Ovary (tissue), 9 donors: ENCODE measurements around the gene NPHP4. TPM values are rescaled to one million over a fixed set of nuclear protein-coding genes. Genes with fewer than 3 reads are reported as not detected.
"Not testable (repeated sequence)": the region's sequence is repeated elsewhere in the genome, so short reads cannot be mapped to it uniquely, and the experiment has no call there.

Source experiments
- DNase-seq, 5 donors: peaks; one replicate each; pipeline ENCODE4 v3.0.0-alpha.2; 2019 to 2020
- H3K27ac ChIP-seq, 2 donors: fragments of 200-600 bp; one replicate each; pipeline versions ENCODE4 v1.5.1 to v1.8.0; 2019 to 2022
- H3K27me3 ChIP-seq: fragments of 200-600 bp; one replicate; pipeline ENCODE4 v1.8.0; 2022
- H3K36me3 ChIP-seq: fragments of 200-600 bp; sonication (generic); one replicate; pipeline ENCODE4 v1.5.1; 2019
- H3K4me1 ChIP-seq: one replicate; pipeline ENCODE4 v1.8.1; 2013; ENCODE audit warnings: mild to moderate bottlenecking, moderate library complexity; ENCODE audit not compliant: insufficient read depth
- H3K4me3 ChIP-seq: fragments of 200-600 bp; sonication (generic); one replicate; pipeline ENCODE4 v1.5.1; 2017
- H3K9me3 ChIP-seq, 2 donors: fragments of 200-600 bp in 1 of 2; sonication (generic) in 1 of 2; one replicate each; pipeline versions ENCODE4 v1.5.1 to v1.8.1; 2013 to 2019; ENCODE audit warnings: mild to moderate bottlenecking in 1 of 2, moderate library complexity in 1 of 2
- CTCF ChIP-seq, 3 donors: fragments of 450-650 bp in 2 of 3; fragments of 200-600 bp in 1 of 3; IDR thresholded peaks; one replicate each; pipeline versions ENCODE4 v1.5.1 to v1.8.0; 2016 to 2022; ENCODE audit warnings: antibody characterized with exemption in 3 of 3, mild to moderate bottlenecking in 1 of 3
- EP300 ChIP-seq: sonication (generic); formaldehyde crosslinking; IDR thresholded peaks from one replicate; pipeline ENCODE4 v1.6.1; 2017; ENCODE audit warnings: antibody characterized with exemption
- POLR2A ChIP-seq: fragments of 450-650 bp; IDR thresholded peaks from one replicate; pipeline ENCODE4 v1.6.1; 2017; ENCODE audit warnings: antibody characterized with exemption, mild to moderate bottlenecking, moderate library complexity
- WGBS, 3 donors: extraction: QIAGEN DNeasy Blood & Tissue Kit in 1 of 3; methylation state at CpG; one replicate each; pipeline versions ENCODE4 v1.1.5 to v1.1.7; 2013 to 2017; 5-methylcytosine and 5-hydroxymethylcytosine counted together
- intact Hi-C, 4 donors: fragments of 100-400 bp; cut with DNase I; formaldehyde crosslinking; loops; one replicate each; pipeline versions ENCODE4 v1.11.0 to v1.15.1; 2022 to 2023
- polyA plus RNA-seq, 2 donors: library from polyadenylated mRNA; stranded (reverse); fragments of 200-250 nt in 1 of 2; fragments of 350-450 nt in 1 of 2; fragmentation: Illumina TruSeq in 1 of 2; extraction: RNeasy Lipid Tissue Mini Kit (QIAGEN cat#74804) in 1 of 2; gene quantifications; one replicate each; pipeline ENCODE4 v1.2.3, GENCODE V29; 2013 to 2014
- total RNA-seq, 7 donors: library from RNA; depleted of rRNA in 2 of 7; stranded (reverse); fragments of >200 nt in 2 of 7; fragmentation: NEBNext Ultra II Directional in 3 of 7; extraction: Animal tissue kit (Norgen Biotek cat#: 25700) in 3 of 7; gene quantifications; one replicate each; pipeline versions ENCODE4 v1.1.0 to v1.2.4, GENCODE V29; 2016 to 2023
- donor health status: DM: no; HTN: no; CAD: no; lungs with moderate emphysema.
- donor health status: DM: no; HTN: no; CAD: no.
- donor health status: Bipolar disorder and iron deficiency.
- donor health status: DM: yes; HTN: yes; CAD: no.
- donor health status: DM: no; HTN: no; CAD: no.
- donor health status: DM: yes; HTN: yes; CAD: no.

Gene NPHP4
- total and polyA plus RNA-seq, 9 donors: 1.5 to 20.8 (median 10.7) TPM

- no peak for DNase-seq
- intact Hi-C loops: no loop called here
- 91 to 95% (median 94%) methylated on average over 17 of the region's 17 CpGs for WGBS, 3 donors
- Histone ChIP-seq H3K27ac (no peak overlapping the region), H3K4me3 (no peak overlapping the region), H3K9me3 (no peaks in the 10 kb centered on the region), H3K27me3 (no peaks in the 10 kb centered on the region), H3K36me3 (no peaks in the 10 kb centered on the region), H3K4me1 (no peaks in the 10 kb centered on the region)
- no peak for TF ChIP-seq EP300
- no peak for TF ChIP-seq CTCF (IDR thresholded peaks at IDR 0.05)
- no peak for TF ChIP-seq POLR2A
Observed at GRCh38 chr1:5857011-5857410, 135.2 kb downstream of the NPHP4 start.

- H3K27ac ChIP-seq: no peak overlapping the region
- no peak overlapping the region for H3K4me3 ChIP-seq
- H3K36me3 ChIP-seq: no peaks in the 10 kb centered on the region
- no peak for DNase-seq
- intact Hi-C loops: no loop called here
- H3K27me3 ChIP-seq: no peaks in the 10 kb centered on the region
- H3K9me3 ChIP-seq: no peaks in the 10 kb centered on the region
- no peak for TF ChIP-seq EP300
- WGBS, 3 donors: 37 to 63% (median 45%) methylated on average over 16 of the region's 16 CpGs
- H3K4me1 ChIP-seq: no peaks in the 10 kb centered on the region
Observed at GRCh38 chr1:5856246-5856815, 135.9 kb downstream of the NPHP4 start.

GRCh38 chr1:5855196-5855897 is 136.9 kb downstream of the NPHP4 start:
- H3K4me3 ChIP-seq: no peak overlapping the region
- H3K4me1 ChIP-seq: no peaks in the 10 kb centered on the region
- 78 to 86% (median 83%) methylated on average over 20 of the region's 20 CpGs for WGBS, 3 donors
- no peaks in the 10 kb centered on the region for H3K9me3 ChIP-seq
- no peak overlapping the region for H3K27ac ChIP-seq
- H3K36me3 ChIP-seq: no peaks in the 10 kb centered on the region
- H3K27me3 ChIP-seq: no peaks in the 10 kb centered on the region
- TF ChIP-seq CTCF (IDR thresholded peaks at IDR 0.05) (no peak), POLR2A (no peak), EP300 (no peak)
- no peak for DNase-seq
- intact Hi-C loops: no loop called here

GRCh38 chr1:5854754-5855153 is 137.5 kb downstream of the NPHP4 start:
- intact Hi-C loops: no loop called here
- no peak overlapping the region for H3K27ac ChIP-seq
- no peaks in the 10 kb centered on the region for H3K4me1 ChIP-seq
- H3K9me3 ChIP-seq: no peaks in the 10 kb centered on the region
- TF ChIP-seq CTCF (IDR thresholded peaks at IDR 0.05) (no peak), POLR2A (no peak), EP300 (no peak)
- no peaks in the 10 kb centered on the region for H3K36me3 ChIP-seq
- 94 to 99% (median 95%) methylated on average over 3 of the region's 3 CpGs for WGBS, 3 donors
- no peak overlapping the region for H3K4me3 ChIP-seq
- no peak for DNase-seq
- H3K27me3 ChIP-seq: no peaks in the 10 kb centered on the region

- H3K27ac ChIP-seq, H3K27me3 ChIP-seq, H3K4me3 ChIP-seq, DNase-seq, H3K4me1 ChIP-seq, H3K36me3 ChIP-seq, H3K9me3 ChIP-seq, intact Hi-C loops: not testable (repeated sequence)
- WGBS, 3 donors: 61 to 69% (median 65%) methylated on average over 5 of the region's 5 CpGs
Observed at GRCh38 chr1:5853858-5854257, 138.4 kb downstream of the NPHP4 start.
